Ammon's horn (tissue), 1 donor: ENCODE data around the gene SMYD1.

ENCODE experiments used
- DNase-seq: peaks from one replicate; pipeline ENCODE4 v3.0.0-alpha.2; 2016; ENCODE audit warnings: low spot score

Gene SMYD1

DNA sequence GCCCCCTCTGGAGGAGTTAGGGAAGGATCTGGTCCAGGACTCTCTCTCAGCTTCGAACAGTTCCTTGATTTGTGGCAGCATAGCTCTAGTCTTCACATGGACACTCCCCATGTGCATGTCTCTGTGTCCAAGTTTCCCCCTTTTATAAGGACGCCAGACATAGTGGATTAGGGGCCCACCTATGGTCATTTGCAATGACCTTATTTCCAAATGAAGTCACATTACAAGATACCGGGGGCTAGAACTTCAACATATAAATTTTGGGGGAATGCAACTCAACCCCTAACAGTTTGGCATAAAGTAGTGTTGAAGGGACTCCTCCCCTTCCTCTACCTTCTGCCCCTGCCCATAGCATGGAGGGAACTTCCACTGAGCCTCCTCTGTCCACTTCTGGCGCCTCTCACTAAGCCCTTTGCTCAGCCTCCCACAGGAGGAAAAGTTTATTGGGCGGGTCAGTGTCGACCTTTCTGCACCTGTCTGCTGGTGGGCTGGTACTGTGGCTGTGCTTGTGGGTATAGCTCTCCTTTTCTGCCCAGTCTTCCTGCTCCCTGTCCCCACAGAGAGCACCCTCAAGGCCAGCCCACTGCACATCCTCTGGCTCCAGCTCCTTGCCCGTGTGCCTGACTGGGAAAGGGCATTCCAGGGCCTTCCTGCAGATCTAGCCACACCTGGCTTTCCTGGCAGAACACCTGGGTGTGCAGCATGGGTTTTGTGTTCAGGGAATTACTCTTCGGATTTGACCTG, 54.7 kb downstream of the SMYD1 start:
- DNase-seq = no peak

DNA sequence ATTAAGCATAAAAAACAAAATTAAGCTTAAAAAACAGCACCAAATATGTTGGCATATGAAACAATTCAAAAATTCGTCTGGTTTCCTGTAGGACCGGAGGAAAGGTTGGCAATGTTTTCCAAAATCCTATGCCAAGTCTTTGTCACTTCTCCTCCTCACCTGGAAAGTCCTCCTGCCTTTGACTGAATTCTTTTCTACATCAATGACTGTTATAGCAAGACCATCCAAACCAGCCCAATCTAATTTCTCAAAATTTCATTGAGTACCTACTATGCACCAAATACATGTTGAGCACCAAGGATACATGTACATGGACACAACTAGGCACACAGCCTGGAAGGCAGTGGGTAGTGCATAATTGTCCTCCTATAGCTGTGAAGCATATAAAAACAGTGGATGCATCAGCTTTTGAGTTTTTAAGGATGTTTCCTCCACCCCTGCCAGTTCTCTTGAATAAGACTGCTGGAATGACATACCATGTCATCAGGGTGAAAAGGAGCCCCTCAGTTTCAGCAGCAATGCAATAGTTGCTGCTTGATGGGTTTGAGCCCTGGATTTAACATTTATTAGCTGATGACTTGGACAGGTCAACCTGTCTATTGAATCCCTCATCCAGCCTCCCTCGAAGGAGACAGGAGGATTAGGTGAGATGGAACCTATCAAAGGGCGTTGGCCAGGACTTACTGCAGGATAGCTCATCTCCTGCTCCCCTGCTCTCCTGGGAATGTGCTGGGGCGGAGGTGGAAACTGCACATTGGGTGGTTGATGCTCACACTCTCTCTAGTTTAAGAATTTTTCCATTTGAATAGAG, 55.7 kb downstream of the SMYD1 start:
- no peak for DNase-seq

DNA sequence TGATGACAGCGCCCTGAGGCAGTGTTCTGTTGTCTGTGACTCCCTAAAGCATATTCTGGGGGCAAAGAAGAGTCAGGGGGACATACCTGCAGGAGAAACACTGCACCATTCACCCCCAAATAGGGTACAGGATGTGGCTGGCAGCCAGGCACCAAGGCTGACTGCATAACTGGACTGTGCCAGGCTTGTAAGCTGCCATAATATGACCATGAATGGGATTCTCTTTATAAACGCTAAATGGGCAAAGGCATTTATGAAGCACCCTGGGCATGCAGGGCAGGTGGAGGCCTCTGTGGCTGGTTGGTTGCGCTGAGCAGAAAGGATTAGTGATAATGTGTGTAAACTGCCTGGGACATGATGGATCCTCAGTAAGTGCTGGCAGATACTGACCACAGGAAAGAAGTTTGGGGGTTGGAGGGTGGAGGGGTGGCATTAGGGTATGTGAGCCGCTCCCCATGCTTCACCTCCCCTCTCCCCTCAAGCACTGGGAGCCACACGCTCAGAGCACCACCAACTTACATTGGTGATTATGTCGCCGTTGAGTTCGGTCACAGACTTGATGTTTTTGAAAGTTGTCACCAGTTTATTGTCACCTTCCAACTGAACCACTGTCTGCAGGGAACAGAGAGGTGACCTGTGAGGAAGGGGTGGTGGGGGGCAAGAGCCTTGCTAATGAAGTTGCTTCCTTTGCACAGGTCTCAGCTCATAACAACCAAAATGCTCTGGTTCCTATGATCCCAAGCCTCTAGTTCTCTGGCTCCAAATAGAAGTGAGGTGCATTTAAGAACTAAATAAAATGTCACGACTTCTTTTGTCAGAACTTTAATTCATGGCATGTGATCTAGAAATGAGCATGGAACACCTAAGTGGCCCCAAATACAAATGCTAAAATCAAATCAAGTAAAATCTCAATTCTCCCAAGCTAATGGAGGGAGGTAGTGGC, 56.6 kb downstream of the SMYD1 start:
- no peak for DNase-seq

DNA sequence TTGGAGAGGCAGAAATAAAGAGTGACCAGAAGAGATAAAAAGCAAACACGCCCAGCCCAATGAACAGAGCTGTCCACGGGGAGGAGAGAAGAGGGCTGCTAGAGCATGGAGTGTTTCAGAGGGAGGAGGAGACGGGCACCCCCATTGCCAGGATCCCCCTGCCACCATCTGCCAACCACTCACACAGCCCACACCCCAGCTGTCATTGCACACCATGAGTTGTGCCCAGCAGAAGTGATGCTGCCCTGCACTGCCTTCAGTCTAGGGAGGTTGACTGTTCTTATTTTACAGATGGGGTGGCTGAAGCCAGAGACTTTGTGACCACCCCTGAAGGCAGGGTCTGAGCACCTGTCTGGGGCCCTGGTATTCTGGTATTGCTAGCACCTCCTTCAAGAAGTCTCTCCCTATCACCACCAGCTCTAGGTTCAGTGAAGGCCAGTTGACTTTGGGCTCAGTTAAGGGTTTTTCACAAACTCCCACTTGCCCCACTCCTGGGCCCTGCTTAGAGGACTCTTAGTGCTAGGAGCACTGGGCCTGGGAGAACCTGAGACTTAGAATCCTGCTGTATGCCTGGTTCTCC, 57.8 kb downstream of the SMYD1 start:
- DNase-seq = peak; percentile 40

DNA sequence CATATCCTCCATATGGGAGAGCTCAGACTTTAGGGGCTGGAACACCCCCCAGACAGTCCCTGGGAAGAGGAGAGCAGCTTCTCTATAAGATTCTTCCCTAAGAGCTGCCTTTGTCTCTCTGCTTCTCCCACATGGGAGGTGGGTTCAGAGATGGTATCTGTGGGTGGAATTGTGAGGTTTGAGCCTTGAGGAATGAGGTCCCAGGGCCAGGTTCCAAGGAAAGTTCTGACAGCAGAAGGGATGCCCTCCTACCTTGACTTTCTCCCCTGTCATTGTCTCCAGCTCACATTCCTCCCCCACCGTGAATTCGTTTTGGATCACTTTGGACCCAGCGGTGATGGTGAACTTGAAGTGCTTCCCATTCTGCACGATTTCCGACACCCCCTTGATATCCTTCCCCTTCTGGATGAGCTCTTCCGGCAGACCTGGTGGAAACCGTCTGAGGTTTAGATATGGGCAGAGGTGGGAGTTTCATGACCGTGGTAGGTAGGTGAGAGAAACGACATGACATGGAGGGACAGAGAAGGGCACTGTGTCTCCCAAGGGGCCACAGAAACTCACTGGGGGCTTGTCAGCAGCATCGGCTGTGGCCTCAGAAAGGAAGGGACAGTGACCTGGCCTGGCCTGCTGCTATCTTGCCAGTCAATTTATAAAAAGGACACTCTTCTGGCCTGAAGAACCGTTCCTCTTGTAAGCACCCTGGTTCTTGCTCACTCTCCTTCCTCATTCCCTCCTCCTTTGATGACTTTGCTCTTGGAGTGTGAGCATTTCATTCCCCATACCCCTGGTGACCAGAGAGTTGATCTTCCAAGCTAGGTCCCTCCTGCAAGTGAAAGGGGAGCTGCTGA, 58.5 kb downstream of the SMYD1 start:
- DNase-seq = no peak

DNA sequence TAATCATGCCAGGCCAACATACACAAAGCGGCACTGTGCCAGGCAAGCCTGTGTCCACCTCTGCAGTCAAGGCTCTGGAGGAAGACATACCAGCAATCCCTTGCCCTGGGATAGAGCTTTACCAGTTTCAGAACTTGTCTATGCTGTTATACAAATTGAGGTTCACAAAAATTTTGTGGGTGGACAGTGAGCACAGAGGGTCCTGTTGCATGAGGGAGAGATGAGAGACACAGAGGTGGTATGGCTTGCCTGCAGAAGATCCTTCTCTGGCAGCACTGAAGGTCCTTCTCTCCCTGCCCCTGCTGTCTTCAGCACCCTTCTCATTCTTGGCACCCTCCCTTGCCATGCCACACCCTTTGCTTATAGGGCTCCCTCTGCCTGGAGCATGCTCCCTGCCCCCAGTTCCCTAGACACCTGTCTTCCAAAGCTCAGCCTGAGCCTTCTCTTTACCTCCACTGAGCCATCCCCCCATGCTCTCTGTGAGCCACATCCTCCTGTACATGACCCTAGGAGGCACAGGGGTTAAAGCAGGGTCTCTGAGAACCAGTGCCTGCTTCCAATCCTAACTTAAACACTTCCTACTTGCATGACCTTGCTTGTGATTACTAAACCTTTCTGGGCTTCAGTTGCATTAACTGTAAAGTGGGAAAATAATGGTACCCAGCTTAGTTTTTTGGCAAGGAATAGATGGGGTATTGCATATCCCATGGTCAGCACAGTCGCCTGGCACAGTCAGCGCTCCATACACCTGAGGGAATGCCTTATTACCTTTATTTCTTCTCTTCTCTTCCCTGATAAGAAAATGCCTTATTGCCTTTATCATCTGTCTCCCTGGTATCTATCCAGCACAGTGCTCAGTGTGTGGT, 59.4 kb downstream of the SMYD1 start:
- no peak for DNase-seq

DNA sequence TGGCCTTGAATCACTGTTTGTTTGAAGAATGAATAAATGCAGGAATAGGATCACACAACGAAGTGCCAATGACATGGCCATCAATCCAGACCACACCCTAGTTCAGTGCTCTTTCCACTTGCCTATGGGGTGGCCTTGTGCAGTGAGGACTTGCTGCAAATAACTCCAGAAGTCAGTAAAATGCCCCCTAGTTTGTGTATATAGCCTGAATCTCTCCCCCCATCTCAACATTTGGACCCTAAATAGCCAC, 59.9 kb downstream of the SMYD1 start:
- DNase-seq = no peak

DNA sequence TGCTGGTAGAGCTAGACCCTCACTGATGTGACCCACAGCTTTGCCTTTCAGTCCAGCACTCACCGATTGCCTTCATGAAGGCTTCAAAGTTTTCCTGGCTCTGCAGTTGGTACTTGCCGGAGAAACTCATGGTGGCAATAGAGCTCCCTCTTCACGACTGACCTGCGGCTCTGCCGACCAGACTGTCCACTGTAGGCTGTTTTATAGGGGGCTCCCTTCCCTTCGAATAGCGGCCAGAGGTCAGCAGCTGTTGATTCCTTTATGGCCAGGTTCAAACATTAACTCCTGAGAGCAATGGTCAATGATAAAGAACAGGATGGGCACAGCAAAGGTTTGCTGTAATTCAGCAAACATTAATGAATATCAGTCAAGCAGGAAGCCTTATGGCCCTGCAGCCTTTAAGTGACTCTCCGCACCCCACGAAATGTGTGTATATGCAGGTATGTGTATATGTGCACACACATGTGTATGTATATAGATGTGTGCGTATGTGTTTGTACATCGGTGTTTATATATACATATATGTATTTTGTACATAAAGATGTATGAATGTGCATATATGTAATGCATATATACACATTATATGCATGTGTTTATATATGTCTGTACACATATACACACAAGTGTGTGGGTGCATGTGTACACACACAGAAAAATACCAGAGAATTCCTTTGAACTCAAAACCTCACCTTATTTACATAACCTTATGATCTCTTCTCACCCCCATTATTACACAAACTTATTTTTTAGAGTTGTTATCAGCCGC, 60.4 kb downstream of the SMYD1 start, which contains the start of gene FABP1:
TSS of gene FABP1 (minus strand) at position 175 of the 766 bp plus-strand sequence. CDS start at position 130, 45 bp downstream.
- no peak for DNase-seq

DNA sequence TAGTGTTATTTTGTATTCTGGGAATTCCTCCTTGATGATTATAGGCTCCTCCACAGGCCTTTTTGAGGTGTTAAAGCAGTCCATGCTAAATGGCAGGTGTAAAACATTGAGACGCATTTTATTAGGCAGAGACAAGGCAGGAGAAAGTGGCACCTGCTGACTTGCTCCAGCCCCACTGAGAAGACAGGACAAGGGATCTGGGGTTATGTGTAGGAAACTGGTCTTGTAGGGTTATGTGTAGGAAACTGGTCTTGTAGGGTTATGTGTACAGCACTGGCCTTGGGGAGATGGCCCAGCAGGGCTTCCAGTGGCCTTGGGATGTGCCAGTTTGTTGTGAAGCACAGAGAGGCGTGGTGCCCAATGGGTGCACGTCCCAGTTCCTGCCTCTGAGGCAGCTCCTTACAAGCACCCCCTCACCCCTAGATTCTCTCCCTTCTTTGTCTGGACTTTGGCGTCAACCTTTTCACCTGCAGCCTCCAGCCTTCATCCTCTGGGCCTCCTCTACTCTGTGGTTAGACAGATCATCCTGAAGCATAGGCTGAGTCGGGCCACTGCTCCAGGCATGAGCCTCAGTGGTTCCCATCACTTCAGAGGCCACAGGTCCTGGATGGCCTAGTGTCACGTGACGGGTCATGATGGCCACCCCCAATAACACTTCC, 61.2 kb downstream of the SMYD1 start:
- no peak for DNase-seq

DNA sequence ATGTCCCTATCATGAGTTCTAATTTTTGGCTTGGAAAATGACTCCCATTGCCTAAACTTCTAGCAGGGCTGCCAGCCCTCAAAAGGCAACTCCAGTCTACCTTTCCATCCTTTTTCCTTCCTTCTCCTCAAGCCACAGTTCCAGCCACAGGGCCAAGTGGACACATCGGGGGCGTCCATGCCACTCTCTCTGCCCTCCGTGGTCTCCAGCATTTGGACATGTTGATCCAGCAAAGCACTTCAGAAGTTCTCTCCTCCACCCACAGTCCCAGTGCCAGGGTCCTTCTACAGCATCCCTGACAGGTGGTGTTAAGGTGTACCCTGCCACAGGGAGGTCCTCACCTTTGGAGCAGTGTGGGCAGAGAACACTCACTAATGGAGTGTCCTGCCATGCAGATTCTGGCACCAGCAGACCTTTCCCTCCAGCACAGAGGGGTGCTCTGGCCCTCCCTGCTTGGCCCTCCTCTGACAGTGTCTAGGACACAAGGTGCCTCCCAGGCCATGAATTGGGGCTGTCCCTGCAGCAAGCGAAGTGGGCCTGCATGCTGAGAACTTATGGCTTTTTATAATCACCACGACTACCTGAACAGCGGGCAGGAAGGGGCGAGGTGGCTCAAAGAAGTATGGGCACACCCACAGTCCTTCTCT, 61.8 kb downstream of the SMYD1 start:
- DNase-seq = no peak

DNA sequence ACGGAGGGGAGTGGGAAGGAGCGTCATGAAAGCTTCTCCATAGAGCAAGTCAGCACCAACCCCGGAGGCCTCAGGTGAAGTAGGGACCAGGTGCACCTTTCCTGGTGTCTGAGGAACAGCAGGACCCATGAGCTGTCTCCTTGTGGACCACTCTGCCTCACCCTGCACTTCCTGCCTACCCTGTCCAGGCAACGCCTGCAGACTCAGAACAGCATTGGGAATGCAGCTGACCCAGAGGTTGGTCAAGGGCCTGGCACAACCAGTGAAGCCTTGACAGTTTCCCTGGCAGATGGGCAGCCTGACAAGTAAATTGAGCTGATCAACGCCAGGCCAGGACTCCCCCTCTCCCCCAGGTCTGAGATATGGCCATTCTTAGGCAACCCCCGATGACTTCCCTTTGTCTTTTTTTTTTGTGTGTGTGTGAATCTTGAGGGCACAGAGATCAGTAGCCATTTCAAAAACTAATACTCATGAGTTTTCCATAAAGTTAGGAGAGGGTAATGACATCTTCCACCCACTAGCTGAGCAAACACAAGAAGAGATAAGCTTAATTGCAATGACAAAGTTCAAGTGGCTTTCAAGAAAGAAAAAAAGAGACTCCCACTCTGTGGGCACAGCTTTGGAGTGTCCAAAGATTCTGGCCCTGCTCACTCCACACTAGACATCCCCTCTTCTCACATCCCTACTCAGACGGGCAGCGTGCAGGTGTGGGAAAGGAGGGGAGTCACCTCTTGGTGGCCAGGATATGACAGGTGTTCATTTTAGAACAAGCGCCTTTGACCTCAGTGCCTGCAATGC, 63.8 kb downstream of the SMYD1 start:
- no peak for DNase-seq

DNA sequence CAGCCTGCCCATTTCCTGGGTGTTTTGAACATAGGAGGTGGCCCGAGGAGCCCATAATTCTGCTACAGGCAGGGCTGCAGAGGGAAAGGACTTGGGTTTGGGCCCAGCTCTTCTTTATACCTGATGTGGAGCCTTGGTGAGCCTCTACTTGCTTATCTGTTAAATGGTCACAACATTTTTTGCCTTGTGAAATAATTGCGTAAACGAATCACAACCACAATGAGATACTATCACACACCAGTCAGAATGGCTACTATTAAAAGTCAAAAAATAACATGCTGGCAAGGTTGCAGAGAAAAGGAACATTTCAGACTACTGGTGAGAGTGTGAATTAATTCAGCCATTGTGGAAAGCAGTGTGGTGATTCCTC, 64.4 kb downstream of the SMYD1 start:
- no peak for DNase-seq

DNA sequence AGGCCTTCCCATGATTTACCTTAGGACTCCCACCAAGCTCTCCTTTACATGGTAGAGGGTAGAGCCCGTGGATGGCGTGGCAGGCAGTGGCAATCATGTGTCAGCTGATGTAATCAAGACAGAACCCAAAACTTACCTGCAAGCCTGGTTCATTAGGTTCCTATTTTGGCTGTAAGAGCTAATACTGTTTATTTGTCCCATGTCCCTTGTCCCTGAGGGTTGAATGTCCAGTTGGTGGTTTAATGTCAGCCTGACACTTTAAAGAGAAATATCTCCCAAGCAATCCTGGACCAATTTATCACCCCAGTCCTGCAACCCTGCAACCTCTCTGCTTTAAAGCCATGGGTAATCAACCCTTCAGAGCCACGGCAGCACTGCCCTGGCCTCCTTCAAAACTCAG, 66.2 kb downstream of the SMYD1 start:
- DNase-seq = no peak

DNA sequence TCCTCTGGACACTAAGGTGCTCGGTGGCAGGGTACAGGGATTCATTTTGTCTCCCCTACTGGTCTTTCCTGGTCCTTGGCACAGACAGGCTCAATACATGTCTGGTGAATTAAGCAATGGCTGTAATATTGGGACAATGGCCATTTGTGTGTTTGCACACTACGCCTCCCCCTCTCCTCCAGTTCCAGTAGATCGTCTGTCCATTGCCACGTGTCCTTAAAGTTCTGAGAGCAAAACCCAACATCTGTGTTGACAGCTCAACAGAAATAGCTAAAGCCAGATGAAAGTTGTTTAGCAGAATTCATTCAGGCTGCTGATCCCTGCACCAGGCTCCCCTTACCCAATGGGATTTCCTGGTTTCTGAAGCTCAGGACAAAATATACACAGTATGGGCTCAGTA, 69.2 kb downstream of the SMYD1 start:
- DNase-seq = peak; percentile 84

DNA sequence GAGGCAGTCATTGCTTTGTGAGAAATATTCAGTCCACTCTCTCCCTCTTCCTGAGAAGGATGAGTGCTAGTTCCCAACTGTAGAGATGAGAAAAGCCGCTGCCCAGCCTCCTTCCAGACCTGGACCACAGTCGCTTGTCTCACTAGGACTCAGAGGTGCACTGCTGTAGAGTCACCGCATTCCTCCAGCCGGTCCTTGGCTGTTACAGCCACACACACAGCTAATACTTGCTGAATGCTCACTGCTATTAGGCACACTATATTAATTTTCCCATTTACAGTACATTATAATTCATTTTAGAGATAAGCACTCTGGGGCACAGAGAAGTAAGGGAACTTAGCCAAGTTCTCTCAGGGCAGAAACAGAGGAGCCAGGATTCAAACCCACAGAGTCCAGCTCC, 70.2 kb downstream of the SMYD1 start:
- DNase-seq = no peak

DNA sequence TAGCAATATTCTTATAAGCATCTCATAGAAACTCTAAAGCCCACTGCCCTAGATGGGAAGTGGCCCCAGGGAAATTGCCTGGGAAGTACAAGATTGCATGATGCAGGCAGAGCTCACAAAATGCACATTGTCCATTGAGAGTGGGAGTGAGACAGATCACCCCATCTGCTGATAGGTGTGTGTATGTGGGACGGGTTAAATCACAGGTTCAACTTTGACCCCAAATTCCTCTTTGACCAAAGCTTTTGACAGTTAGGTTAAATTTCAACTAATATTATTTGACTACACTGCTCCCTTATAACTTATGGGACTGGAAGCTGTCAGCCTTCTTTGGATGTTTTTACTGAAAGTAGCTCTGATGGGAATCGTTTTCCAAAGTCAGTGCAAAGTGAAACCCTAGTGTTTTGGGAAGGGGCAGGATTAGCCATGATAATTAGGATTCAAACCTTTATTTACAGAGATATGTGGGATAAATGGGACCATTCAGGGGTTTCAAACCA, 71.6 kb downstream of the SMYD1 start:
- DNase-seq = no peak

DNA sequence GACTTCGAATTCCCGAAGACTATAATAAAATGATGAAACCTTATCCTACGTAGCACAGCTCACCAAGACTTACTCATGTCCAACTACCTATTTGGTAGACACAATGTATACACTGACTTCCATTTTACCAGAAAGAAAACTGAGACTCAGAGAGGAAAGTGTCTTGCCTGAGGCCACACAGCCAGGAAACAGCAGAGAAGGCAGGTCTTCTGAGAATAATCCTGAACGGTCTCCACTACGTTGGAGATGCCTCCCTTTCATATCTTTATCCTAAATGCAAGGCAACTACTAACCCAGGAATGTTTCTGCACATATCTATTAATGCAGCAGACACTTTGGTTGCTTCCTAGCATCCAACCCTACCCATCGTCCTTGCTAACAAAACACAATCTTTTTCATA, 72.2 kb downstream of the SMYD1 start:
- DNase-seq = no peak

DNA sequence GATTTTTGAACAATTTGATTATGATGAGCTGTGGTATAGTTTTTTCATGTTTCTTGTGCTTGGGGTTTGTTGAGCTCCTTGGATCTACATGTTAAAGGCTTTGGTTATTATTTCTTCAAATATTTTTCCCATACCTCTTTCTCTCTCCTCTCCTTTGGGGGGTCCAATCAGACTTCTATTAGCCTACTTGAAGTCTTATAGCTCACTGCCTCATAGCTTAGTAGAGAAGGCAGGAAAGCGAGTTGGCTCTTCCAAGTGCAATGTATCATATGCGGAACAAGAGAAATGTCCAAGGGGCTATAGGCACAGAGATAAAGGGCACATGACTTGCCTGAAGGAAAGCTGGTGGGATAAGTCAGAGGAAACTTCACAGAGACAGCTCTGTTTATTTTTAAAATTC, 74.3 kb downstream of the SMYD1 start:
- no peak for DNase-seq
